HG02571 (cell line): ENCODE results near the gene PAGE2B.
"Not testable (repeated sequence)": the region's sequence is repeated elsewhere in the genome, so short reads cannot be mapped to it uniquely, and the experiment has no call there.

Source experiments
- ATAC-seq: cut with Tn5 transposase; IDR thresholded peaks from one replicate; pipeline ENCODE4 v1.9.1; 2021; ENCODE audit warnings: mild to moderate bottlenecking, moderate library complexity; ENCODE audit not compliant: unreplicated experiment

PAGE2B gene

GRCh38 chrX:55074851-55075467 is at the start of gene PAGE2B:
Gene PAGE2B (plus strand): TSS chrX:55075030. CDS start chrX:55076042, 1,012 bp downstream.
- no peak for ATAC-seq

GRCh38 chrX:55026143-55026542 is 48.7 kb upstream of the PAGE2B start:
- no peak for ATAC-seq

GRCh38 chrX:55026840-55027239 is 48.0 kb upstream of the PAGE2B start:
- no peak for ATAC-seq

- no peak for ATAC-seq
These were observed 46.8 kb upstream of the PAGE2B start for GRCh38 chrX:55028040-55028439.

- no peak for ATAC-seq
These were observed 46.2 kb upstream of the PAGE2B start for GRCh38 chrX:55028611-55029010.

- no peak for ATAC-seq
These were observed 45.5 kb upstream of the PAGE2B start for GRCh38 chrX:55029291-55029690.

- no peak for ATAC-seq
These were observed 44.3 kb upstream of the PAGE2B start, which contains the start of gene ALAS2 for GRCh38 chrX:55030271-55031205. Gene ALAS2 (minus strand): TSS chrX:55030977. CDS start chrX:55026000, 4,977 bp downstream.

- no peak for ATAC-seq
These were observed 41.4 kb upstream of the PAGE2B start for GRCh38 chrX:55033429-55033828.

- no peak for ATAC-seq
These were observed 35.4 kb upstream of the PAGE2B start for GRCh38 chrX:55039471-55039870.

- ATAC-seq, result no peak
These were observed 33.3 kb upstream of the PAGE2B start for GRCh38 chrX:55041514-55041913.

GRCh38 chrX:55050599-55050998 is 24.2 kb upstream of the PAGE2B start:
- ATAC-seq, result not testable (repeated sequence)

- no peak for ATAC-seq
These were observed 17.8 kb upstream of the PAGE2B start for GRCh38 chrX:55056820-55057674.

- no peak for ATAC-seq
These were observed 17.1 kb upstream of the PAGE2B start for GRCh38 chrX:55057675-55058249.

GRCh38 chrX:55067180-55067579 is 7.7 kb upstream of the PAGE2B start:
- ATAC-seq, result not testable (repeated sequence)

- ATAC-seq, result no peak
These were observed 2.5 kb upstream of the PAGE2B start for GRCh38 chrX:55072286-55072685.

- ATAC-seq, result no peak
These were observed 14.1 kb downstream of the PAGE2B start, which contains the start of gene PAGE2 for GRCh38 chrX:55088795-55089489. Gene PAGE2 (plus strand): TSS chrX:55089018. CDS start chrX:55090021, 1,003 bp downstream.

- ATAC-seq, result no peak
These were observed 23.9 kb downstream of the PAGE2B start for GRCh38 chrX:55098691-55099090.

- ATAC-seq, result no peak
These were observed 24.3 kb downstream of the PAGE2B start for GRCh38 chrX:55099162-55099561.

- no peak for ATAC-seq
These were observed 27.9 kb downstream of the PAGE2B start for GRCh38 chrX:55102754-55103153.

GRCh38 chrX:55107262-55107661 is 32.4 kb downstream of the PAGE2B start:
- ATAC-seq, result no peak
